ENCODE measurements around the gene TPRG1.
"Not testable (repeated sequence)": the region's sequence is repeated elsewhere in the genome, so short reads cannot be mapped to it uniquely, and the experiment has no call there.

The TPRG1 gene

GRCh38 chr3:189320511-189320910 lies 148.7 kb downstream of the TPRG1 start:
- no peak for DNase-seq

- DNase-seq, result no peak
These were observed 150.6 kb downstream of the TPRG1 start for GRCh38 chr3:189322339-189322738.

DNA sequence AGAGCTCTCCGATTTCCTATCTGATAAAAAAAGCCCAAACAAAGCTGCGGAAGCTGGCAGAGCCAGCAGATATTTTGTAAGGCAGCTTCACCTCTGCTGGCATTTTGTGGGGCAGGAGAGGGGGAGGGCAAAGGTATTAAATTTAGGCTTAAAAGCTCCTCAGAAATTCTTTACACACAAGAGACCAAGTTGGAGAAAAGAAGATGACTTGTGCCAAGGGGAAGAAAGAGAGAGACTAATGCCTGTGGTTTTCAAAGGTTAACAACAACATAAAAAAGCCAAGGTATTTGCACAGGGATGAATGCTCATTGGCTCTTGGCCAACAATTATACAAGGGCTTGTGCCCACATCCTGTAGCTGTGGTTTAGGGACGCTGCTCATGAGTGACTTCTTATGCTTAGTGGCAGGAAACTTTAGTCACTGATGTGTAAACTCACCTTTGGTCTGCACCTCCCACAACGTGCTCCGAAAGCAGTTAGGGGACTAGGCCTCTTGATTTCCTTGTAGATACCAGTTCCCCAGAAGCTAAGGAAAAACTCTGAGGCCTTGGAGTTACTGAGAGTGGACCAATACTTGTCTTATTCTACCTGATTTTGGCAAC lies 152.9 kb downstream of the TPRG1 start:
- DNase-seq, result peak; percentile 45

DNA sequence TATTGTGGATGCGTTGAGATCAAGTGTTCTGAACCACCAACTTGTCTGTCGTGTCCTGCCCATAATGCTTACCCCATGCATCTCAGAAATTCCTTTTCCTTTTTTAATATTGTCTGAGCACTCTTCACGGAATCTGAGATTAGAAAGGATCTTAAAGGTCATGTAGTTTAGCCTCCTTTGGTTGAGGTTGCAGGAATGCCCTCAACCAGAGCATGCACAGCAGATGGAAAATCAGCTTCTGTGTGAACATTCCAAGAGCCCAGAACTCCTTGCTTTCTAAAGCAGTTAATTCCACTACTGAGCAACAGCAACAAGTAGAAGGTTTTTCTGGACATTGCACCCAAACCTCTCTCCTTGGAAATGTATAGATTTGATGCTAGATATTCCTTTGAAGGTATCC lies 153.7 kb downstream of the TPRG1 start:
- DNase-seq, result no peak

DNA sequence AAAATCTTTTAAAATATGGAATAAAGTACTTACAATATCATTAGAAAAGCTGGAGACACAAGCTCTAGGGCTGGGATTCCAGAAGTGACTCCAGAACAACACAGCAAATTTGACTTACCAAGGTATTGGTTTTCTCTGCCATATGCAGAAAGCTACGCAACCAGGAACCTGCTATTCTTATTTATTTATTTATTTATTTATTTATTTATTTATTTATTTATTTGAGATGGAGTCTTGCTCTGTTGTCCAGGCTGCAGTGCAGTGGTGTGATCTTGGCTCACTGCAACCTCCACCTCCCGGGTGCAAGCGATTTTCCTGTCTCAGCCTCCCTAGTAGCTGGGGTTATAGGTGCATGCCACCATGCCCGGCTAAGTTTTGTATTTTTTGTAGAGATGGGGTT lies 157.9 kb downstream of the TPRG1 start:
- DNase-seq, result not testable (repeated sequence)

- no peak for DNase-seq
These were observed 158.3 kb downstream of the TPRG1 start for GRCh38 chr3:189330066-189330465.

GRCh38 chr3:189331002-189331418 lies 159.2 kb downstream of the TPRG1 start:
- no peak for DNase-seq

DNA sequence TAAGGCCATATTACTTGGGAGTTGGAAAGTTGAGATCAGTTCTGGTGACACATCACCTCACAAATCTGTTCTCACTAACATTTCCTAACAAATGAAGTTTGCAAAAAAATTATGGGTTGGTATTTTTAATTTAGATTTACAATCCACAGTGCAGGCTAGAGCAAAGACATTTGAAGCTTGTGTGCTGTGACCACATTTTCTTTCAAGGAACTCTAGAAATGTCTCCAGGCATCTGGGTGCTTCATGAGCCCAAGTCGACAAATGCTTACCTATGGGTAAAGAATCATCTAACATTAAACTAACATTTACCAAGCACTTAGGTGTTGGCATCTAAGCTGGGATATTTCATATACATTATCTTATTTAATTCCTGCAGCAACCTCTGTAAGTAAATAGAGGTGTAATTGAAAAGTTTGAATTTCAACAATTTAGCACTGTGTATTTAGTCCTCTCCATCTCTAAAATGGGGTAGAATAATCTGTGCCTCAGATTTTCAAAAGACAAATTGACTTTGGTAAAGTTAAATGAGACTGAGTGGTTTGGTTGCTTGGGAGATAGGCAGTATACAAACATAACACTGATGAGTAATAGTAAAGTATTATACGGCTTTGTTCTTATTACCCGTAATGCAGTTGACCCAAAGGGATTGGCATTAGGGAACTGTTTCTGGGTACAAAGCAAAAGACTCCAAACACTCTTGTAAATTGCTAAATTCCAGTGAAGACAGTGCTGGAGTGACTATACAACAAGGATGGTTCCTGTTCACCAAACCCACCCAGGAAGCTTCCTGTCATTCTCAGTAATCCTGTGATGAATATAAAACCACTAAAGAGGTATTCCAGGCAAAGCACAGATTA lies 162.5 kb downstream of the TPRG1 start:
- no peak for DNase-seq

- DNase-seq, result no peak
These were observed 165.9 kb downstream of the TPRG1 start for GRCh38 chr3:189337673-189338091.

DNA sequence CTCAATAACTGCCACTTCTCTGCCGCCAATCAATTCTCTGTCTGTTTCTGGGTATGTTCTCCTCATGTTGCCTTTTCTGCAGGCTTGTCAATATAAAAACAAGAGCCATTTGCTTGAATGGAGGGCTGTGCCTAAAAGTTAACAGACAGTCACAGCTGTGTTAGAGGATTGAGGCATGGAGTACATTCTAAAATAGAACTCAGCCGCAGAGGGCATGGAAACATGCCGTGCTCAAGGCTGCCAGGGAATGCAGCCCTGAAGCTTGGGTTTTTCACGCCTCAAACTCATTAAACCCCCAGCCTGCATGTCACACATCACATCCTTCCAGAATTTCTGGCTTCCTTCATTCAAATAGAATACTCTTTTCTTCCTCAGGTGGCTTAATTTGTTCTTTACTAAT lies 166.6 kb downstream of the TPRG1 start:
- DNase-seq, result no peak

GRCh38 chr3:189339996-189340395 lies 168.2 kb downstream of the TPRG1 start:
- no peak for DNase-seq

DNA sequence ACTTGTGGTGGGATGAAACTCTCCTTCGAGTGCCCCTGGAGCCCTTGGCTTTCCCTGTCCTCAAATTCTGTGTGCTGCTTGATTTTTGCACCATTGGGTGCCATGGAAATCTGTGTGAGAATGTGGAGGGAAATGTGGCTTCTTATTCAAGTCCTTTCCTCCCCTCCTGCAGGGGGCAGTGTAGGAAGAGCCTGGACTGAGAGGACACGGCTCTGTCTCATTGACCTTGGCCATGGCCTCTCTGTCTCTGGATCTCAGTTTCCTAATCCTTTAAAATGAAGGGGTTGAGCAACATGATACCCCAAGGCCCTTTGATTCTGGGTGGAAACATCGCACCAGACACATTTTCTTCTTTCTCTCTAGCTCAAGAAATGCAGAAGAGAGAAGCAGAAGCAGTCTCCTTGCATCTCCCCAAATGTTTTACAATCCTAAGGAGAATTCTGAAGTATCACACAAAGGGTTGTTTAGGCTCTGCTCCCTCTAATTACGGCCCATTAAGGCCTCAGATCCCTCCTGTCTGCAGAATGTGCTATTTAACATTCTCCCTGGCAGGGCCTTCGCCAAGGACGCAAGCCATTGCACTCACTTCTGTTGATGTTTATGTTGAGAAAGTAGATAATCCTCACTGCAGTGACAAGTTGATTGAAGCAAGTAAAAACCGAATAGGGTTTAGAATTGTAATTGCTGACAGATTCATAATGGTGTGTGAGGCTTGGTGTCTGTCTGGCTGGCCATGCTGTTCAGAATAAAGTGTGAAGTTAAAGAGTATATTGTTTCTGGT lies 169.1 kb downstream of the TPRG1 start:
- no peak for DNase-seq

GRCh38 chr3:189342811-189343210 lies 171.0 kb downstream of the TPRG1 start:
- DNase-seq, result no peak

DNA sequence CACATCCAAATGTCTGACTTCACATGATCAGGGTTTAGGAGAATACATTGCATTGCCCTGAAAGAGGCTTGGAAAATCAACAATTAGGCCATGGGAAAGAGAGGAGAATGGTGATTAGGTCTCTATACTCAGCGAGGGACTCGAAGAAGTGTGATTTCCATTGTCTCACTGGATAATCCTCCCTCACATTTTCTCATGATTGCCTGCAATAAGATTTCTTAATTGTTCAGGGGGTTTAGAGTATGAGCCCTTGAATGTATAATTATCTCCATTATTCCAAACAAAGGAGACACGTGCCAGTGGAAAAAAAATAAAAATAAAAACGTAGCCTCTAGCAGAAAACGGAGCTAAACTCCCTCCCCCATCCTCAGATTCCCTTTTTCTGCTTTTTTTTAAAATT lies 173.2 kb downstream of the TPRG1 start:
- no peak for DNase-seq

GRCh38 chr3:189349772-189350171 lies 178.0 kb downstream of the TPRG1 start:
- no peak for DNase-seq

GRCh38 chr3:189353318-189353965 lies 181.7 kb downstream of the TPRG1 start:
- DNase-seq, result no peak

DNA sequence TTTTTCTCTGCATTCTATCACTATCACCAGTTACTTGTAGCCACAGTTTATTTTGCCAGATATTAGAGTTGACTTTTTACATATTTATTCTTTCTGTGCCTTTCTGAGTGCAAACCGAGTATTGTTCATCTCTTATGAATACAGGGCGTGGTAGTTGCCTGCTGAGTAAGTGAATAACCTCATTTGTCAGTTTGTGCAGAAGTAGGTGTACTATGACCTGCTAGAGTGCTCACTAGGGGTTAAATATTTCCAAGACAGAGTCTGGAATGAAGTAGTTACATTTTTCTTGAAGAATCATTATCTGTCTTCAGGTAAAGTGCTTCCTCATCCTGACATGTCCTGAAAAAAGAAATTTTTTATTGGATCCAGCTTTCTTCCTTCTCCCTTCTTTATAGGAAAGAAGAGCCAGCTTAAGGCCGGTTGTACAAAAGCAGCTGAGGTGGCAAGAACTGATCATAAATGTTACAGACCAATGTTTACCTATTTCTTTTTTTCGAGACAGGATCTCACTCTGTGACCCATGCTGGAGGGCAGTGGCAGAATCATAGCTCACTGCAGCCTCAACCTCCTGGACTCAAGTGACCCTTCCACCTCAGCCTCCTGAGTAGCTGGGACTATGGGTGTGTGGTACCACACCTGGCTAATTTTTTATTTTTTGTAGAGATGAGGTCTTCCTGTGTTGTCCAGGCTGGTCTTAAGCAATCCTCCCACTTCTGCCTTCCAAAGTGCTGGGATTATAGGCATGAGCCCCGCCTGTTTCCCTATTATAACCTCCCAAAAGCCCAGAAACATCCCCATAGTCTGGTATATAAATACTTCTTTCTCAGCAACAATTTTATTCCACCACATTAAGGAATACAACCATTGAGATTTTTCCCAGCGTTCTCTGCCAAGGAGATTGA lies 182.5 kb downstream of the TPRG1 start:
- DNase-seq, result no peak

GRCh38 chr3:189355115-189355480 lies 183.3 kb downstream of the TPRG1 start:
- DNase-seq, result no peak

DNA sequence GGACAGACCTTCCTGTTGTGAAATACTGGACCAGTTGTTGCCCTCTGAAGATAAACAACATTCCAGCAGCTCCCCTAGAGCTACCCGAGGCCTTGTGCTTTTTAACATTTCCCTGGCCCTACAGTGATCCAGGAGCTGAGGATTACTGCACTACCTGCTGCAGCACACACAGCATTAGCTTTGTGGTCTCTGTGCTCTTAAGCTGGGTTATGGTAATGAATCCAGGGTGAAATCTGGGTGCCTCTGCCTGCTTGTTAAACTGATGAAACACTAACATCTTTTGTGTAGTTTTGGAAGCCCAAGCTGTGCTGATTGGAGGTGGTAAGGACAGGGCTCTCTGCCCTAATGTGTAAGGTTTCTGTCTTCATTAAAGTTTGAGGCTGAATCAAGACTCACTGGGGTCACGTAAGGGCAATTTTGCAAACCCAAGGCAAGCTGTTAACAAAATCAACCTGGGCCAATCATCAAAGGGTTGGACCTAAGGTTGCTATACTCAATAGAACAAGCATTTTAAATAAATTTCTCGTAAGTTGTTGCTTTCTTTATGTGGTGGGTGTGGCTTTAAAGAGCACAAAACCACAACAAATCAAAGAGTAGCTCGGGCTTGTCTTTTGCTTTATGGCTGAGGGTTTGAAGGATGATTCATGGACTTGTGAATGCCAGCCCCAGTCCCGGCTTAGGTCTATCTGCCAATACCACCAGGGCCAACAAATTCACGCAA lies 183.9 kb downstream of the TPRG1 start:
- no peak for DNase-seq

DNA sequence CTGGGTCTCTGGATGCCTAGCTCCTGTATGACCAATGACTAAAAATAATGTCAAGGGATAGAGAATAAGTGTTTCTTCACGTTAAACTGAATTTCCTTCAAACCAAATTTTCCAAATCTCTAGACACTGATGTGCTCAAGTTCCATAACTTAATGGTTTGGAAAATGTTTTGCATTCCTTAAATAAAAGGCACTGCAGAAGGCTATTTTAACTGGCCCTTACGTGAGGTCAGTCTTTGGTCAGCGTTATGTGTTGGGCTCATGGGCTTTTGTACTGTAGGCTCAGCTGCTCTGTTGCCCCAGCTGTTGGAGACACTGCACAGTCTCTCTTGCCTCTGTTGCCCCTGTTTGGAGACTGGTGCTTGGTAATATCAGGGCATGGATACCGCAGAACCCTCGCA lies 188.5 kb downstream of the TPRG1 start:
- DNase-seq, result no peak

DNA sequence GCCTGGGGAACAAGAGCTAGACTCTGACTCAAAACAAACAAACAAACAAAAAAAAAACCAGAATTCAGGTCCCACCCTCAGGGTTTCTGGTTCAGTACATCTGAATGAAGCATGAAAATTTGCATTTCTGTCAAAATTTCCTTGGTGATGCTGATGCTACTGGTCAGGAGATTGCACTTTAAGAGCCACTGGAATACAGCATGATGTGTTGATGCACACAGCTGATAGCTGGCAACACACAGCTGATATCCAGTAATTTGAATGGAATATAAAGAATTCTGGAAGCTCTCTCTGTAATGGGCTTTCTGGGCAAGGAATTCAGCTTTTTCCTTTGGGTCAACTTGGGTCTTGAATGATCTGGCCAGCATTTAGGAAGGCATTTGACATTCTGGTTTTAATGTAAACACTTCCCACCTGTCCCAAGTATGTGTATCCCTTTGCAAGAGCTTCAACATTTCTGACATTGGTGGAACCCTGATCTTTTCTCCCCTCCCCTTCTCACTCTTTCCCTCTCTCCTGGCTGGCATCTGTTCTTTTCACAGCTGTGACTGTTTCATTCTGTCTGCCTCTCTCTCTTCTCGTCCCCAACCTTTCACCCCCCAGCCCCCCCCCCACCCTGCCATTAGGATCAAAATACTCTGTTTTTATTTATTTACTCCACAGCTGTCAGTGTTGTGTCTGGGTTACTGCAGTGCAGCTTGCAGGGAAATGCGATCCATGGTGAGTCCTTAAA lies 189.5 kb downstream of the TPRG1 start:
- no peak for DNase-seq
